ENCODE results near the gene PKP3. TPM values are rescaled to one million over a fixed set of nuclear protein-coding genes. Genes with fewer than 3 reads are reported as not detected.
"Not testable (repeated sequence)": the region's sequence is repeated elsewhere in the genome, so short reads cannot be mapped to it uniquely, and the experiment has no call there.

The PKP3 gene, protein sequence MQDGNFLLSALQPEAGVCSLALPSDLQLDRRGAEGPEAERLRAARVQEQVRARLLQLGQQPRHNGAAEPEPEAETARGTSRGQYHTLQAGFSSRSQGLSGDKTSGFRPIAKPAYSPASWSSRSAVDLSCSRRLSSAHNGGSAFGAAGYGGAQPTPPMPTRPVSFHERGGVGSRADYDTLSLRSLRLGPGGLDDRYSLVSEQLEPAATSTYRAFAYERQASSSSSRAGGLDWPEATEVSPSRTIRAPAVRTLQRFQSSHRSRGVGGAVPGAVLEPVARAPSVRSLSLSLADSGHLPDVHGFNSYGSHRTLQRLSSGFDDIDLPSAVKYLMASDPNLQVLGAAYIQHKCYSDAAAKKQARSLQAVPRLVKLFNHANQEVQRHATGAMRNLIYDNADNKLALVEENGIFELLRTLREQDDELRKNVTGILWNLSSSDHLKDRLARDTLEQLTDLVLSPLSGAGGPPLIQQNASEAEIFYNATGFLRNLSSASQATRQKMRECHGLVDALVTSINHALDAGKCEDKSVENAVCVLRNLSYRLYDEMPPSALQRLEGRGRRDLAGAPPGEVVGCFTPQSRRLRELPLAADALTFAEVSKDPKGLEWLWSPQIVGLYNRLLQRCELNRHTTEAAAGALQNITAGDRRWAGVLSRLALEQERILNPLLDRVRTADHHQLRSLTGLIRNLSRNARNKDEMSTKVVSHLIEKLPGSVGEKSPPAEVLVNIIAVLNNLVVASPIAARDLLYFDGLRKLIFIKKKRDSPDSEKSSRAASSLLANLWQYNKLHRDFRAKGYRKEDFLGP
- under 1 TPM; 0.52 to 0.68 TPM for total RNA-seq
- long read RNA-seq, partial matches to known transcripts = 0 of 2 reads
- long read RNA-seq, other reads (novel, unspliced or antisense) = 0 of 2 reads

DNA sequence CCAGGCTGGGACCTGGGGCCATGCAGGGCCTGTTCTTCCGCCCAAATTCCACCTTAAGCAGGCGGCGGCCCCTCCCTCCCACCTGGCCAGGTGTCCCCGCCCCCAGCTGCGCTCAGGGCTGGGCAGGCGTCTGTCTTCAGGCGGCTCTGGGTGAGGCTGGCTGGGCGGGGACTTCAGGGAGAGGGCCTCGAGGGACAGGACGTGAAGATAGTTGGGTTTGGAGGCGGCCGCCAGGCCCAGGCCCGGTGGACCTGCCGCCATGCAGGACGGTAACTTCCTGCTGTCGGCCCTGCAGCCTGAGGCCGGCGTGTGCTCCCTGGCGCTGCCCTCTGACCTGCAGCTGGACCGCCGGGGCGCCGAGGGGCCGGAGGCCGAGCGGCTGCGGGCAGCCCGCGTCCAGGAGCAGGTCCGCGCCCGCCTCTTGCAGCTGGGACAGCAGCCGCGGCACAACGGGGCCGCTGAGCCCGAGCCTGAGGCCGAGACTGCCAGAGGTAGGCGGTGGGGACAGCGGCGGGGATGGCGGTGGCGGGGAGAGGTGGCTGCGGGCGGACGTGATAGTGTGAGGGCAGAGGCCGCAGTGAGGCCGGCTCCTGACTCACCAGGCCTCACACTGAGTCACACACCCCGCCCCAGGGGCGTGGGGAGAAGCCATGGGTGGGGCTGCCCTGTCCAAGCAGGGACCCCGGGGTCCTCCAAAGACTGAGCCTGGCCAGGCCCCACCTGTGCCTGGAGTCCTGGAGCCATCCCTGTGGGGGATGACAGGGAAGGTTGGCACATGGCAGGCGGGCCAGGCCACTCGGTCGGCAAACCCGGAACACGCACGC lies at the start of gene PKP3:
Gene PKP3 (plus strand): TSS at position 176 of the 824 bp plus-strand sequence. CDS start 84 bp downstream, at position 260.
- intact Hi-C loops (cut with DNase I) = loop anchor here in 1 of 2 donors (10.0 kb wide), 1 partner anchor 139 kb away; no protein-coding TSS in a partner anchor
- peak in 1 of 2 donors; percentile 72 for ATAC-seq
- DNase-seq = no peak

DNA sequence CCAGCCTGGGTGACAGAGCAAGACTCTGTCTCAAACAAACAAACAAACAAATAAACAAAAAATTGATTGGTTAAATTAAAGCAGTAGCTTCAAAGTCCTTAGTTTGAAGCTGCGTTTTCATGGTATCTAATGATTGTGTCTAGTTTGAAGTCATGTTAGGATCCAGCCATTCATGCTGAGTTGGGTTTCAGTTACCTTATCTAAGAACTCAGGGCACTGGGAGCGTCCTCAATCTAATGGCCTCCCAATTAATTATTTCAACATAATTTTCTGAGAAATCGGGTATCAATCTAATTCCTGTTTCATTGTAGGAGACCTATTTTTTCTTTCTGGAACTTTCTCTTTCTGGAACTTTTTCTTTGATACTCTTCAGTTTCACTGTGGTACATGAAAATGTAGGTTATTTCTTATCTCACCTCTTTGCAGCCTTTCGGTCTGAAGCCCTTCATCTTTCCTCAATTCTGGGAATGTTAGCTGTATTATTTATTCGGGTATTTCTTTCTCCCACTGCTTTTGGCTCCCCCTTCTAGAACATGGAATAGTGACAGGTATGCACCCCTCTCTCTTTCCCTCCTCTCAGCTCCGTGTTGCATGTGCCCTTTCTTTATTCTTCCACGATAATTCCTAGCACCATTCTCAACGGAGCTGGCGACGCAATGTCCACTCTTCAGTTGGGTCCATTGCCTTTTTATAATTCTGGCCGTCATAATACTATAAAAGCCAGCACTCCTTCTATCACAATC lies 49.0 kb upstream of the PKP3 start:
- ATAC-seq (no peak), DNase-seq (no peak)
- intact Hi-C loops (cut with DNase I) = no loop called here

DNA sequence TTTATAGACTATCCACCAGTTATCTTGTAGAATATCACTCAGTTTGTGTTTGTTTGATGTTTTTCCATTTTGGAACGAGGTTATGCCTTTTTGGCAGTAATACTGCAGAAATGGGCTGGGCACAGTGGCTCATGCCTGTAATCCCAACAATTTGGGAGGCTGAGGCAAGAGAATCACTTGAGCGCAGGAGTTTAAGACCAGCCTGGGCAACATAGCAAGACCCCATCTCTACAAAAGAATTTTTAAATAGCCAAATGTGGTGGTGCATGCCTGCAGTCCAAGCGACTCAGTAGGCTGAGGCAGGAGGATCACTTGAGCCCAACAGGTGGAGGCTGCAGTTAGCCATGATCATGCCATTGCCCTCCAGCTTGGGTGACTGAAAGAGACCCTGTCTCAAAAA lies 47.5 kb upstream of the PKP3 start:
- no peak for DNase-seq
- intact Hi-C loops (cut with DNase I) = no loop called here
- ATAC-seq = no peak

DNA sequence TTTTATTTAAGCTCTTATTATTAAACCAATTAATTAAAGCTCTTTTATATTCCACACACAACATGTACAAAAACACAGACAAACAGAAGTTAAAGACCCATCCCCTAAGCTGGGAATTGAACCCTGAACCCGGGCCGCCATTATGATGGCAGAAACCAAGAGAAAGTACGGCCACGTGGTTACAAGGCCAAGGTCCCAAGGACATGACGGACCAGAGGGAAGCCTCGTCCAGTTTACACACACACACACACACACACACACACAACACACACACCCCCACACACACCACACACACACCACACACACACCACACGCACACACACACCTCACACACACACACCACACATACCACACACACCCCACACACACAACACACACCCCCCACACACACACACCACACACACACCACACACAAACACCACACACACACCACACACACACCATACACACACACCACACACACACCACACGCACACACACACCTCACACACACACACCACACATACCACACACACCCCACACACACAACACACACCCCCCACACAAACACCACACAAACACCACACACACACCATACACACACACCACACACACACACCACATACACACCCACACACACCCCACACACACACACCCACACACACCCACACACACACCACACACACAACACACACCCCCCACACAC lies 44.6 kb upstream of the PKP3 start:
- intact Hi-C loops (cut with DNase I); DNase-seq; ATAC-seq: not testable (repeated sequence)

DNA sequence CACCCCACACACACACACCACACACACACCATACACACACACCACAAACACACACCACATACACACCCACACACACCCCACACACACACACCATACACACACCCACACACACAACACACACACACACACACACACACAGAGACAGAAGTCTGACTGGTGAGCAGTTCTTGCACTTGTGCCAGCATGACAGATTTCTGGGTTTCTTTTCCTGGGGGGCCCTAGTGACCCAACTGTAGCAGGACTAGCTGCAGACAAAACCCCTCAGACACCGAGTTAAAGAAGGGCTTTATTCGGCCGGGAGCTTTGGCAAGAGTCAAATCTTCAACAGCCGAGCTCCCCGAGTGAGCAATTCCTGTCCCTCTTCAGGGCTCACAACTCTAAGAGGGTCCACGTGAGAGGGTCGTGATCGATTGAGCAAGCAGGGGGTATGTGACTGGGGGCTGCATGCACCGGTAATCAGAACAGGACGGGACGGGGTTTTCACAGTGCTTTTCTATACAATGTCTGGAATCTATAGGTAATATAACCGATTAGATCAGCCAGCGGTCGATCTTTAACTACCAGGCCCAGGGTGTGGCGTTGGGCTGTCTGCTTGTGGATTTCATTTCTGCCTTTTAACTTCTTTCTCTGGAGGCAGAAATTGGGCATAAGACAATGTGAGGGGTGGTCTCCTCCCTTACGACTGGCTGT lies 43.8 kb upstream of the PKP3 start:
- DNase-seq; intact Hi-C loops (cut with DNase I): not testable (repeated sequence)

DNA sequence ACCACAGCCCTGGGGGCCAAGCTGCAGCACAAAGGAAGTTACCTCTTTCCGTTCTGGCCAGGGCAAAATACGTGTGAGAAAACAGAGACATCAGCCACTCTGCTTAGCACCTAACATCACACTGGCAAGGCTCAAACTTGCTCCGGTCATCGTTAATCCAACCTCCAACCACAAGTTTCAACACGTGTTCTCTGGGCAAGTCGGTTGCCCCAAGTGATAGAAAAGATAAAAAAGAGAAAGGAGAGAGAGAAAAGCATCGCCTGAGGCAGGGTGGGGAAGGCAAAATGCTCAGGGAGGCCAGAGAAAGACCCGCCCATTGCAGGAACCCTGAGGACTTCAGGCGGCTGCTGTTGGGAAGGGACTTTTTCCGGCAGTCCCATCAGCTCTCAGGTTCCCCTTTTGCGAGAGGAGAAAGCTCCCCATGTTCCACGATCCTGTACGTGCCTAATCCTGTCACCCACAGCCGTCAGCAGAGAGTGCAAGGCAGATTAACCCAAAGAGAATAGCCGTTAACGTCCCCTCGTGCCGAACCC lies 43.2 kb upstream of the PKP3 start:
- intact Hi-C loops (cut with DNase I) = no loop called here
- no peak for ATAC-seq
- no peak for DNase-seq

More for the DNA sequence above, 43.8 kb upstream of the PKP3 start:
- not testable (repeated sequence) for ATAC-seq

DNA sequence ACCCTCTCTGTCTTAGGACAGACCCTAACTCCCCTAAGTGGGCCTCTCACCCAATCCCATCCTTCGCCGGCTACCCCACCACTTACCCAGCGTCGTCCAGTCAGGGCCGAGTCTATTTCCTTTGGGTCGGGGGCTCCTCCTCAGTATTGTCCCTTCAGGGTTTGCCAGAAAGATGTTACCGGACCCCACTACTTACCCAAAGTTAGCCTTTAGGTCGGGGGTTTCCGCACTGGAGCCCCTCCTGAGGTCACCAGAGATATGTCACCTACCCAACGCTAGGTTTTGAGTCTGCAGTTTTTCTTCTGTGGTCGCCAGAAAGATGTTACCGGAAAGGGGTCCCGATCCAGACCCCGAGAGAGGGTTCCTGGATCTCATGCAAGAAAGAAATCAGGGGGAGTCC lies 42.6 kb upstream of the PKP3 start:
- DNase-seq = no peak
- intact Hi-C loops (cut with DNase I) = no loop called here
- ATAC-seq = no peak

DNA sequence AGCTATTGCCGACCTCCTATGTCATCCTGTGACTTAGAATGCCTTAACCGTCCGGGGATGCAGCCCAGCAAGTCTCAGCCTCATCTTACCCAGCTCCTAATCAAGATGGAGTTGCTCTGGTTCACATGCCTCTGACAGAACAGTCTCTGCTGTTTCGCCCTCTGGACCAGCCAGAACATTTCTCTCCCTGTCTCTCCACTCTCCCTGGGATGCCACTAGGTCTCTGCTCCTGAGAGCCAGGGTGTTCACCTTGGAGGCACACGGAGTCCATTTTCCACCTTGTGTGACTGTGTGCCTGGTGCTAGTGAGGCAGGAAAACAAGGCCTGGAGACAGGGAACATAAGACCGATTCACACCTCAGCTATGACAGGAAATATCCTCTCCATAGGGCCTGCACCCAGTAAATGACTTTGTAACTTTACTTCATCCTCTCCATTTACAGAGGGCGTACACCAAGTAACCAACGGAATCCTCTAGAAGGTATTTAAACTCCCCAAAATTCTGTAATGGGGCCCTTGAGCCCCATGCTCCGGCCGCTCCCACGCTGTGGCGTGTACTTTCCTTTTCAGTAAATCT lies 41.5 kb upstream of the PKP3 start:
- ATAC-seq (no peak), DNase-seq (no peak)
- intact Hi-C loops (cut with DNase I) = no loop called here

DNA sequence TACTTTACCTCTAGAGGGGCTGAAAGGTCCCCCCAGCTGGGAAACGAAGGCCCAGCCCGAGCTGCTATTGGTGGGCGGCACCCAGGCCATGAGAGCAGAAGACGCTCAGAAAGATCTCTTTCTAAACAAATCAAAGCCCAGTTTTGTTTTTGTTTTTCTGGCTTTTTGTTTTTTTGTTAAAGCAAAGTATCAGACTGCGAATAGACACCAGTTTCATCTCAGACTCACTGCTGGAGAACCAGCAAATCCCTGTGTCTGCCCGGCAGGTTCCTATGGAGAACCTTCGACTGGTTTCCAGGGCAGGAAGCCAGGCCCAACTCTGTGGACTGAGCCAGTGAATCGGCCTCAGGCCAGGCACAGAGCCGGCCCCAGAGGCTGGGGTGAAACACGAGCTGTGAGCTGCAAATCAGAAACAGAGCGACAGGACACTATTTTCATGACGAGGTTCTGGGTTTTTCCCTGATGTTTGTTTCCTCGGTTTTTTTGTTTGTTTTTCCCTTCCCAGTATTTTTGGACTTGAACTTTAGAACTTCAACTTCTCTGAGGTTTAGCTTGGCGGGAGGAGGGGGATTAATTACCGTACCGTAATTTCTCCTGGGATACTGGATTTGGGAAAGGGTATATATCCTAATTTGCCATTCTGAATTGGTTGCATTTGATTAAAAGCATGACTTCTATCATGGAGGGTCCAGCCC lies 40.7 kb upstream of the PKP3 start:
- DNase-seq (peak; percentile 92), ATAC-seq (peak; percentile 54 to 67)
- intact Hi-C loops (cut with DNase I) = no loop called here

DNA sequence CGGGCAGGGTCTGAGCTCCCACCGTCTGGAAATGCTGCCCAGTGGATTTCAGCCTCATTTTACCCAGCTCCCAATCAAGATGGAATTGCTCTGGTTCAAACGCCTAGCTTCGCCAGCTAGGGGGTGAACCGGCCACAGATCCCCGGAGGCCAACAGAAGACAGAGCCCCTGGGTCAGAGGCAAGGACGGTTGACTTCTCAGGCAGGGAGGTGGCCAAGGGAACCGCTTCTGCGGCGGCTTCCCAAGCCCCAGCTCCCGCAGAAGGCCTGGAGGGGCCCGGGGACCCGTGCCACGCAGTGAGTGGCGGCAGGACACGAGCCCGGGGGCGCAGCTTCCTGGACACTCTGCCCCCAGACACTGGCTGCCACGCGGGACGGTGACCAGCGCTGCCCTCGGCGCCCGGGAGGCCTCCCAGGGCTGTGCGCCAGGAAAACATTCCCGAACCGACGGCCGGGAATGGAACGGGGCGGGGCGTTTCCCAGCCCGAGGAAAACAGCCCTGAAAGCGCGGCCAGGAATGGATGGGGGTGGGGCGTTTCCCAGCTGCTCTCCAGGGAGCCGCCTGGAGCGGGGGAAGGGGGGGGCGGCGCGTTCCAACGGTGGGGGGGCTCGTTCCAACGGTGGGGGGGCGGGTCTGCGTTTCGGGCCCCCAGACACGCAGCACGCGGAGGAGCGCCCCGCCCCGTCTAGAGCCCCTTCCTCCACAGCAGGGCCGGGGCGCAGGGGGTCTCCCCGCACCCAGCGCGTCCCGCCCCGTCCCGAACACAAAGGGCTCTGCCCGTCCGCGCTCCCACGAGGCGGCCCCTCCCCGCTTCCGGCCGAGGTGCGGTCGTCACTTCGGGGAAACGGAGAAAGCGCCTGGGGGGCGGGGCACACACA lies 38.2 kb upstream of the PKP3 start:
- ATAC-seq = peak; percentile 86 to 91
- intact Hi-C loops (cut with DNase I) = loop anchor here in 1 of 2 donors (2.0 to 5.0 kb wide), 3 partner anchors 39 to 104 kb away; partner anchors contain the start of gene IFITM2
- DNase-seq = peak; percentile 98

DNA sequence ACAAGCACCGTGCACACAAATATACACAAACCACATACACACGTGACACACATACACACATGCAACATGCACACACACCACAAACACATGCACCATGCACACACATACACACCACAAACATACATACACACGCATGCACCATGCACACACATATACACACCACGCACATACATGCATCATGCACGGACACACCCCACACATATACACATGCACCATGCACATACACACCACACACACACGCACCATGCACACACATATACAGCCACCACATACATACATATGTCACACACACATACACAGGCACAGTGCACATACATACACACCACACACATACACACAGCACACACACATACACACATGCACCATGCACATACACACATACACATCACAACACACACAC lies 37.4 kb upstream of the PKP3 start:
- no peak for ATAC-seq
- DNase-seq = no peak
- intact Hi-C loops (cut with DNase I) = loop anchor here in 1 of 2 donors (5.0 kb wide), 2 partner anchors 49 to 104 kb away; partner anchors contain the start of gene IFITM2

DNA sequence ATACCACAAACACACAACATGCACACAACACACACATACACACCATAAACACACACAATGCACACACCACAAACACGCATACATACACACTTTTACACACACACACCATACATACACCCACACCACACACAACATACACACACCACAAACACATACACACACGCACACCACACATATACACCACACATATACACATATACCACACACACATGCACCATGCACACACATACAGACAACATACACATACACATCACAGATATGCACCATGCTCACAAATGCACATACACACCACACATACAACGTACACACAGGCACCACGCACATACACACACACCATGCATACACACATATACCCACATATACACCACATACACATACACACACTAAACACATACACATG lies 36.4 kb upstream of the PKP3 start:
- intact Hi-C loops (cut with DNase I) = loop anchor here in 1 of 2 donors (5.0 kb wide), 2 partner anchors 50 to 105 kb away; partner anchors contain the start of gene IFITM2
- DNase-seq = no peak
- ATAC-seq = no peak

DNA sequence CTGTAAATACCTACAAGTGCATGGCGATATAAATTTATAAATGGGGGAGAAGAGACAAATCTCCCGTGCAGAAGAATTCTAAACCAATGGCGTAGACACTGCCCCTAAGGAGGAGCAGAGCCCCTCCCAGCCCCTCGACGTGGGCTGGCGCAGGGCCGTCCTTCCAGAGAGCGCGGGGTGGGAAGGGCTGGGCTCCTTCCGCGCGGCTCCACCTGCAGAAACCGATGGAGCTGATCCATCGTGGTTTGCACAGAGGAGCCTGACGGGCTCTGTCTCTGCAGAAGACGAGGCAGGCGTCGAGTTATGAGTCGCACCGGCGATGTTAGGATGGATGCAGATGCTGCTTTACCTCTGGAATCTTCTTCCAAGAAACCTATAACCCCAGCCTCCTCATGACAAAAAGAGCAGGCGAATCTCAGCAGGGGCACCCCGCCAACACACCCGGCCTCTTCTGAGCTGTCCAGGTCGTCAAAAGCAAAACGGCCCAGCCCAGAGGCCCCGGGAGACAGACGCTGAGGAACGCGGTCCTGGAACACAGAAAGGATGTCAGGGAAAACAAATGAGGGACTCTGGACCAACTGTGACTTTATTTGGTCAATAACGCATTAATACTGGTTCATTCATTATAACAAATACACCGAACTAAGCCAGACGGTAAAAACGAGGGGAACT lies 35.7 kb upstream of the PKP3 start:
- DNase-seq (no peak), ATAC-seq (no peak)
- intact Hi-C loops (cut with DNase I) = loop anchor here in 1 of 2 donors (5.0 kb wide), 2 partner anchors 51 to 106 kb away; partner anchors contain the start of gene IFITM2

DNA sequence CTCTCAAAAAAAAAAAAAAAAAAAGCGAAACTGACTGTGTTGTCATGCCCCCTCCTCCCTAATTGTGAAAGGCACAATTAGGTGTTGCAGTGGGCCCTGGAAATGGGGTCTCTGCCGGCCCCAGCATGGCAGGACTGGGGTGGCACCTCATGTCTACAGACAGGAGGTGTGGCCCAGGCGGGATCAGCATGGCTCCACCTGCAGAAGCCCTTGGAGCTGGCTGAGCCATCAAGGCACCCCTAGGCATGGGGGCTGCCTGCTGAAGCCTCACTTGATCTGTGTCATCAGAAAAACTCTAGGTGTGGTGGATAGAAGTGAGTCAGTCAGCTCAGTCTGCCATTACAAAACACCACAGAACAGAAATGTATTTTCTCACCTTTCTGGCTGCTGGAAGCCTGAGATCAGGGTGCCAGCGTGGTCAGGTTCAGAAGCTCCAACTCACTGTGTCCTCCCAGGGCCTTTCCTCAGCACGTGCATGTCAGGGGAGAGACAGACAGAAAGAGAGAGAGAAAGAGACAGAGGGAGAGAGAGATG lies 34.8 kb upstream of the PKP3 start:
- no peak for DNase-seq
- no peak for ATAC-seq
- intact Hi-C loops (cut with DNase I) = loop anchor here in 1 of 2 donors (5.0 kb wide), 2 partner anchors 52 to 107 kb away; partner anchors contain the start of gene IFITM2
